Measurements from ENCODE around the gene ZNF117.
A peak's percentile ranks its signal among the peaks of the same experiment; 100 is the strongest.
"Not testable (repeated sequence)": the region's sequence is repeated elsewhere in the genome, so short reads cannot be mapped to it uniquely, and the experiment has no call there.

ZNF117 gene

GRCh38 chr7:64990936-64991335, at the start of gene ZNF117:
Gene ZNF117 (minus strand): TSS chr7:64991036.
- DNase-seq = no peak

- peak; percentile 22 for DNase-seq
Observed at GRCh38 chr7:65038767-65039166, 47.9 kb upstream of the ZNF117 start.

- DNase-seq = peak; percentile 94
Observed at GRCh38 chr7:65037740-65038688, 47.2 kb upstream of the ZNF117 start.

GRCh38 chr7:65036526-65036925, 45.7 kb upstream of the ZNF117 start:
- not testable (repeated sequence) for DNase-seq

- not testable (repeated sequence) for DNase-seq
Observed at GRCh38 chr7:65035469-65035868, 44.6 kb upstream of the ZNF117 start.

- DNase-seq = not testable (repeated sequence)
Observed at GRCh38 chr7:65034120-65034782, 43.4 kb upstream of the ZNF117 start.

- DNase-seq = not testable (repeated sequence)
Observed at GRCh38 chr7:65033391-65033790, 42.6 kb upstream of the ZNF117 start.

GRCh38 chr7:65025023-65025422, 34.2 kb upstream of the ZNF117 start:
- not testable (repeated sequence) for DNase-seq

GRCh38 chr7:65020978-65021377, 30.1 kb upstream of the ZNF117 start:
- not testable (repeated sequence) for DNase-seq

GRCh38 chr7:65009881-65010280, 19.0 kb upstream of the ZNF117 start:
- not testable (repeated sequence) for DNase-seq

- not testable (repeated sequence) for DNase-seq
Observed at GRCh38 chr7:65009394-65009793, 18.6 kb upstream of the ZNF117 start.

- not testable (repeated sequence) for DNase-seq
Observed at GRCh38 chr7:65007036-65007435, 16.2 kb upstream of the ZNF117 start.

- DNase-seq = peak; percentile 93
Observed at GRCh38 chr7:65006094-65006992, 15.5 kb upstream of the ZNF117 start, which contains the start of gene ERV3-1. Gene ERV3-1 (minus strand): TSS chr7:65006687. CDS start chr7:64993026, 13,661 bp downstream.

GRCh38 chr7:65004575-65004974, 13.7 kb upstream of the ZNF117 start:
- no peak for DNase-seq

- DNase-seq = no peak
Observed at GRCh38 chr7:65002972-65003585, 12.2 kb upstream of the ZNF117 start.

- no peak for DNase-seq
Observed at GRCh38 chr7:65001291-65001814, 10.5 kb upstream of the ZNF117 start.

- no peak for DNase-seq
Observed at GRCh38 chr7:64999165-65000004, 8.5 kb upstream of the ZNF117 start.

- no peak for DNase-seq
Observed at GRCh38 chr7:64998865-64999164, 8.0 kb upstream of the ZNF117 start.

GRCh38 chr7:64997927-64998391, 7.1 kb upstream of the ZNF117 start:
- DNase-seq = no peak

GRCh38 chr7:64997164-64997908, 6.5 kb upstream of the ZNF117 start:
- no peak for DNase-seq

All from activated gamma-delta T cell treated with Interleukin-2 at 50 U/mL for 16 hours (primary cell).